Measurements from ENCODE around the gene OTOGL.

OTOGL gene

GRCh38 chr12:80377140-80377794, 277.9 kb downstream of the OTOGL start:
- no peak for DNase-seq (ENCODE audit: low read depth)

- DNase-seq (ENCODE audit: low read depth), result no peak
Observed at GRCh38 chr12:80381121-80381520, 281.8 kb downstream of the OTOGL start.

GRCh38 chr12:80382254-80382653, 282.9 kb downstream of the OTOGL start:
- DNase-seq (ENCODE audit: low read depth), result no peak

- no peak for DNase-seq (ENCODE audit: low read depth)
Observed at GRCh38 chr12:80400571-80400991, 301.2 kb downstream of the OTOGL start.

GRCh38 chr12:80401191-80401590, 301.9 kb downstream of the OTOGL start:
- DNase-seq (ENCODE audit: low read depth), result no peak

- DNase-seq (ENCODE audit: low read depth), result no peak
Observed at GRCh38 chr12:80404629-80405028, 305.3 kb downstream of the OTOGL start.

- no peak for DNase-seq (ENCODE audit: low read depth)
Observed at GRCh38 chr12:80406253-80406652, 306.9 kb downstream of the OTOGL start.

GRCh38 chr12:80411787-80412186, 312.4 kb downstream of the OTOGL start:
- no peak for DNase-seq (ENCODE audit: low read depth)

- no peak for DNase-seq (ENCODE audit: low read depth)
Observed at GRCh38 chr12:80412343-80412953, 313.1 kb downstream of the OTOGL start.

GRCh38 chr12:80413462-80413861, 314.1 kb downstream of the OTOGL start:
- DNase-seq (ENCODE audit: low read depth), result no peak

- no peak for DNase-seq (ENCODE audit: low read depth)
Observed at GRCh38 chr12:80415466-80415865, 316.1 kb downstream of the OTOGL start.

- no peak for DNase-seq (ENCODE audit: low read depth)
Observed at GRCh38 chr12:80419644-80420043, 320.3 kb downstream of the OTOGL start.

GRCh38 chr12:80420075-80420474, 320.7 kb downstream of the OTOGL start:
- DNase-seq (ENCODE audit: low read depth), result no peak

GRCh38 chr12:80422550-80422949, 323.2 kb downstream of the OTOGL start:
- DNase-seq (ENCODE audit: low read depth), result no peak
